Measurements from ENCODE around the gene CZIB. TPM values are rescaled to one million over a fixed set of nuclear protein-coding genes. Genes with fewer than 3 reads are reported as not detected.
A peak's percentile ranks its signal among the peaks of the same experiment; 100 is the strongest.

CZIB gene
- polyA plus RNA-seq, 3 donors, result 55.3 to 62.2 (median 58.2) TPM

- Histone ChIP-seq H4K20me1 (ENCODE audit: insufficient read depth, low read length) (no peaks in the 10 kb centered on the region), H3K79me2 (ENCODE audit: insufficient read depth, low read length) (no peaks in the 10 kb centered on the region), H3K4me1 (ENCODE audit: control insufficient read depth in 1 of 2, insufficient read depth in 2 of 2, low read length in 2 of 2) (no peaks in the 10 kb centered on the region), H3K4me3 (replicated peaks in 1 of 3; ENCODE audit: low read depth in 2 of 3, low read length in 3 of 3) (no peak overlapping the region), H3K4me2 (replicated peaks; ENCODE audit: extremely low read depth, low read length, poor library complexity, severe bottlenecking) (no peak overlapping the region), H3K27me3 (ENCODE audit: control insufficient read depth in 2 of 2, insufficient read depth in 2 of 2, low read length in 2 of 2) (no peaks in the 10 kb centered on the region), H3K36me3 (replicated peaks in 1 of 2; ENCODE audit: control insufficient read depth in 1 of 2, insufficient read depth in 2 of 2, low read length in 2 of 2) (peaks cover 69 to 87% of the 10 kb centered on the region in 2 donors), H2AFZ (ENCODE audit: insufficient read depth, low read depth, low read length, poor library complexity, severe bottlenecking) (no peak overlapping the region), H3K27ac (ENCODE audit: low read depth in 1 of 2, low read length in 2 of 2) (no peak overlapping the region), H3K9me3 (replicated peaks in 1 of 2; ENCODE audit: control insufficient read depth in 1 of 2, insufficient read depth in 1 of 2, low read length in 2 of 2) (no peaks in the 10 kb centered on the region), H3K9ac (ENCODE audit: insufficient read depth, low read length, poor library complexity, severe bottlenecking) (no peak overlapping the region)
- no peak for TF ChIP-seq CTCF (IDR thresholded peaks at IDR 0.05)
- Mint-ChIP-seq H3K4me3 (no peak overlapping the region), H3K9me3 (no peaks in the 10 kb centered on the region), H3K4me1 (no peaks in the 10 kb centered on the region), H3K27ac (peak overlapping the region in 2 of 7 donors; percentile 15 to 18), H3K27me3 (ENCODE audit: low read depth in 3 of 3) (no peaks in the 10 kb centered on the region), H3K36me3 (peaks cover 73 to 89% of the 10 kb centered on the region in 2 donors)
- intact Hi-C loops (cut with micrococcal nuclease), result no loop called here
- no peak for DNase-seq
Measured at GRCh38 chr1:53267761-53268160, 47.3 kb upstream of the CZIB start.

- H3K27me3 ChIP-seq (ENCODE audit: control insufficient read depth in 2 of 2, insufficient read depth in 2 of 2, low read length in 2 of 2), result no peaks in the 10 kb centered on the region
- H3K36me3 ChIP-seq (replicated peaks in 1 of 2; ENCODE audit: control insufficient read depth in 1 of 2, insufficient read depth in 2 of 2, low read length in 2 of 2), result peaks cover 78 to 90% of the 10 kb centered on the region in 2 donors
- no peak overlapping the region for H3K4me2 ChIP-seq (replicated peaks; ENCODE audit: extremely low read depth, low read length, poor library complexity, severe bottlenecking)
- H3K4me1 ChIP-seq (ENCODE audit: control insufficient read depth in 1 of 2, insufficient read depth in 2 of 2, low read length in 2 of 2), result no peaks in the 10 kb centered on the region
- no peaks in the 10 kb centered on the region for H3K79me2 ChIP-seq (ENCODE audit: insufficient read depth, low read length)
- no peak overlapping the region for H3K27ac ChIP-seq (ENCODE audit: low read depth in 1 of 2, low read length in 2 of 2)
- no peak overlapping the region for H3K4me3 ChIP-seq (replicated peaks in 1 of 3; ENCODE audit: low read depth in 2 of 3, low read length in 3 of 3)
- no peaks in the 10 kb centered on the region for H3K4me1 Mint-ChIP-seq
- no peaks in the 10 kb centered on the region for H4K20me1 ChIP-seq (ENCODE audit: insufficient read depth, low read length)
- no peak for DNase-seq
- H2AFZ ChIP-seq (ENCODE audit: insufficient read depth, low read depth, low read length, poor library complexity, severe bottlenecking), result no peak overlapping the region
- peaks cover 82 to 89% of the 10 kb centered on the region in 2 donors for H3K36me3 Mint-ChIP-seq
- H3K9me3 Mint-ChIP-seq, result no peaks in the 10 kb centered on the region
- no peaks in the 10 kb centered on the region for H3K27me3 Mint-ChIP-seq (ENCODE audit: low read depth in 3 of 3)
- H3K9me3 ChIP-seq (replicated peaks in 1 of 2; ENCODE audit: control insufficient read depth in 1 of 2, insufficient read depth in 1 of 2, low read length in 2 of 2), result no peaks in the 10 kb centered on the region
- intact Hi-C loops (cut with micrococcal nuclease), result no loop called here
- H3K4me3 Mint-ChIP-seq, result no peak overlapping the region
- no peak overlapping the region for H3K9ac ChIP-seq (ENCODE audit: insufficient read depth, low read length, poor library complexity, severe bottlenecking)
- peak overlapping the region in 1 of 7 donors; percentile 2 for H3K27ac Mint-ChIP-seq
- TF ChIP-seq CTCF (IDR thresholded peaks at IDR 0.05), result no peak
Measured at GRCh38 chr1:53266038-53266437, 45.6 kb upstream of the CZIB start.

Data from CD14-positive monocyte (primary cell).